ENCODE data around the gene PLA2G4A. TPM values are rescaled to one million over a fixed set of nuclear protein-coding genes. Genes with fewer than 3 reads are reported as not detected.

The PLA2G4A gene
- total RNA-seq, 1 donor from 2014 or later = 0.72 TPM

GRCh38 chr1:186843931-186844330 is 15.2 kb downstream of the PLA2G4A start:
- H3K4me3 Mint-ChIP-seq (ENCODE audit: low read depth) = no peak overlapping the region
- H3K9me3 Mint-ChIP-seq (ENCODE audit: low read depth) = peaks cover 5% of the 10 kb centered on the region
- peaks cover 15% of the 10 kb centered on the region for H3K4me1 Mint-ChIP-seq (ENCODE audit: low read depth)
- no peaks in the 10 kb centered on the region for H3K27me3 Mint-ChIP-seq
- H3K36me3 Mint-ChIP-seq (ENCODE audit: insufficient read depth) = no peaks in the 10 kb centered on the region
- TF ChIP-seq CTCF (IDR thresholded peaks at IDR 0.05; ENCODE audit: unreplicated experiment) = no peak
- DNase-seq (ENCODE audit: low spot score, unreplicated experiment) = no peak
- no peak overlapping the region for H3K27ac Mint-ChIP-seq

- Mint-ChIP-seq H3K9me3 (ENCODE audit: low read depth) (peaks cover 5% of the 10 kb centered on the region), H3K27ac (no peak overlapping the region), H3K27me3 (no peaks in the 10 kb centered on the region), H3K4me3 (ENCODE audit: low read depth) (no peak overlapping the region), H3K36me3 (ENCODE audit: insufficient read depth) (no peaks in the 10 kb centered on the region), H3K4me1 (ENCODE audit: low read depth) (peaks cover 22% of the 10 kb centered on the region)
- DNase-seq (ENCODE audit: low spot score, unreplicated experiment) = no peak
- no peak for TF ChIP-seq CTCF (IDR thresholded peaks at IDR 0.05; ENCODE audit: unreplicated experiment)
These were observed 16.9 kb downstream of the PLA2G4A start for GRCh38 chr1:186845576-186846210.

GRCh38 chr1:186848509-186849130 is 19.9 kb downstream of the PLA2G4A start:
- Mint-ChIP-seq H3K27ac (peak overlapping the region; percentile 9), H3K36me3 (ENCODE audit: insufficient read depth) (no peaks in the 10 kb centered on the region), H3K9me3 (ENCODE audit: low read depth) (peaks cover 5% of the 10 kb centered on the region), H3K27me3 (no peaks in the 10 kb centered on the region), H3K4me1 (ENCODE audit: low read depth) (peaks cover 18% of the 10 kb centered on the region), H3K4me3 (ENCODE audit: low read depth) (no peak overlapping the region)
- no peak for TF ChIP-seq CTCF (IDR thresholded peaks at IDR 0.05; ENCODE audit: unreplicated experiment)
- no peak for DNase-seq (ENCODE audit: low spot score, unreplicated experiment)

- no peak for TF ChIP-seq CTCF (IDR thresholded peaks at IDR 0.05; ENCODE audit: unreplicated experiment)
These were observed 20.5 kb downstream of the PLA2G4A start for GRCh38 chr1:186849271-186849671.

GRCh38 chr1:186849826-186850225 is 21.1 kb downstream of the PLA2G4A start:
- DNase-seq (ENCODE audit: low spot score, unreplicated experiment) = no peak
- H3K36me3 Mint-ChIP-seq (ENCODE audit: insufficient read depth) = no peaks in the 10 kb centered on the region
- H3K27me3 Mint-ChIP-seq = no peaks in the 10 kb centered on the region
- H3K4me1 Mint-ChIP-seq (ENCODE audit: low read depth) = peaks cover 18% of the 10 kb centered on the region
- H3K27ac Mint-ChIP-seq = no peak overlapping the region
- H3K9me3 Mint-ChIP-seq (ENCODE audit: low read depth) = peaks cover 5% of the 10 kb centered on the region
- no peak for TF ChIP-seq CTCF (IDR thresholded peaks at IDR 0.05; ENCODE audit: unreplicated experiment)
- H3K4me3 Mint-ChIP-seq (ENCODE audit: low read depth) = no peak overlapping the region

More at GRCh38 chr1:186849271-186849671, 20.5 kb downstream of the PLA2G4A start:
- H3K36me3 Mint-ChIP-seq (ENCODE audit: insufficient read depth) = no peaks in the 10 kb centered on the region
- peaks cover 5% of the 10 kb centered on the region for H3K9me3 Mint-ChIP-seq (ENCODE audit: low read depth)
- H3K27ac Mint-ChIP-seq = no peak overlapping the region
- H3K27me3 Mint-ChIP-seq = no peaks in the 10 kb centered on the region
- H3K4me1 Mint-ChIP-seq (ENCODE audit: low read depth) = peaks cover 18% of the 10 kb centered on the region
- no peak for DNase-seq (ENCODE audit: low spot score, unreplicated experiment)
- no peak overlapping the region for H3K4me3 Mint-ChIP-seq (ENCODE audit: low read depth)
